ENCODE measurements around the gene PLS1.

The PLS1 gene

GRCh38 chr3:142754494-142754893 lies 158.3 kb downstream of the PLS1 start:
- Histone ChIP-seq H3K36me3 (ENCODE audit: insufficient read depth, low read length) (no peaks in the 10 kb centered on the region), H3K9me3 (ENCODE audit: insufficient read depth, low read length, severe bottlenecking) (no peaks in the 10 kb centered on the region), H3K27ac (ENCODE audit: low read length) (no peak overlapping the region), H3K27me3 (ENCODE audit: insufficient read depth, low read length, poor library complexity) (no peaks in the 10 kb centered on the region), H3K4me2 (ENCODE audit: insufficient read depth, low read length) (no peak overlapping the region), H3K9ac (ENCODE audit: low read depth, low read length) (no peak overlapping the region), H4K20me1 (ENCODE audit: insufficient read depth, low read length) (no peaks in the 10 kb centered on the region), H3K4me3 (ENCODE audit: low read depth in 1 of 2, low read length in 2 of 2) (no peak overlapping the region), H3K4me1 (ENCODE audit: insufficient read depth, low read length) (no peaks in the 10 kb centered on the region), H2AFZ (ENCODE audit: low read depth, low read length) (no peak overlapping the region), H3K79me2 (ENCODE audit: insufficient read depth, low read length) (no peaks in the 10 kb centered on the region)
- DNase-seq: no peak
- TF ChIP-seq CTCF (IDR thresholded peaks at IDR 0.05; ENCODE audit: borderline replicate concordance, extremely low read depth, low read length, poor library complexity, severe bottlenecking): no peak
- no peak for TF ChIP-seq EZH2 (IDR thresholded peaks at IDR 0.05; ENCODE audit: borderline replicate concordance, low read depth, low read length, severe bottlenecking)
- no peak for ATAC-seq (ENCODE audit: insufficient read depth, low read depth)
